ENCODE data around the gene OR2C3.
"Not testable (repeated sequence)": the region's sequence is repeated elsewhere in the genome, so short reads cannot be mapped to it uniquely, and the experiment has no call there.

Gene OR2C3

GRCh38 chr1:247536340-247536739, at the start of gene OR2C3:
TSS of gene OR2C3 (minus strand) at chr1:247536440. CDS start at chr1:247532511, 3,929 bp downstream.
- DNase-seq, result no peak

- no peak for DNase-seq
These were observed 42.8 kb upstream of the OR2C3 start for GRCh38 chr1:247578946-247579460.

GRCh38 chr1:247576514-247576913, 40.3 kb upstream of the OR2C3 start:
- DNase-seq, result no peak

- DNase-seq, result no peak
These were observed 38.4 kb upstream of the OR2C3 start for GRCh38 chr1:247574664-247575063.

GRCh38 chr1:247574236-247574635, 38.0 kb upstream of the OR2C3 start:
- no peak for DNase-seq

- DNase-seq, result no peak
These were observed 26.0 kb upstream of the OR2C3 start for GRCh38 chr1:247562198-247562597.

GRCh38 chr1:247561711-247562110, 25.5 kb upstream of the OR2C3 start:
- DNase-seq, result no peak

- no peak for DNase-seq
These were observed 21.9 kb upstream of the OR2C3 start for GRCh38 chr1:247557926-247558674.

- no peak for DNase-seq
These were observed 16.0 kb upstream of the OR2C3 start for GRCh38 chr1:247552231-247552630.

- no peak for DNase-seq
These were observed 15.5 kb upstream of the OR2C3 start for GRCh38 chr1:247551721-247552120.

GRCh38 chr1:247548769-247549182, 12.5 kb upstream of the OR2C3 start, which contains the start of gene GCSAML:
TSS of gene GCSAML (plus strand) at chr1:247549134. CDS start at chr1:247549192, 58 bp downstream.
- DNase-seq, result no peak

- DNase-seq, result no peak
These were observed 11.9 kb upstream of the OR2C3 start for GRCh38 chr1:247548092-247548491.

GRCh38 chr1:247542811-247543210, 6.6 kb upstream of the OR2C3 start:
- no peak for DNase-seq

GRCh38 chr1:247540581-247540980, 4.3 kb upstream of the OR2C3 start:
- no peak for DNase-seq

- no peak for DNase-seq
These were observed 3.0 kb upstream of the OR2C3 start for GRCh38 chr1:247539215-247539614.

- DNase-seq, result no peak
These were observed 2.3 kb upstream of the OR2C3 start for GRCh38 chr1:247538561-247538960.

- no peak for DNase-seq
These were observed 838 bp downstream of the OR2C3 start for GRCh38 chr1:247535402-247535801.

GRCh38 chr1:247531937-247532336, 4.3 kb downstream of the OR2C3 start:
- no peak for DNase-seq

GRCh38 chr1:247530785-247531184, 5.5 kb downstream of the OR2C3 start:
- DNase-seq, result no peak

GRCh38 chr1:247529771-247530355, 6.4 kb downstream of the OR2C3 start:
- DNase-seq, result no peak

- DNase-seq, result no peak
These were observed 7.3 kb downstream of the OR2C3 start for GRCh38 chr1:247528812-247529474.

- not testable (repeated sequence) for DNase-seq
These were observed 14.4 kb downstream of the OR2C3 start for GRCh38 chr1:247521886-247522285.

GRCh38 chr1:247518613-247518891, 17.7 kb downstream of the OR2C3 start:
- no peak for DNase-seq
